Measurements from ENCODE around the gene LTBP1. TPM values are rescaled to one million over a fixed set of nuclear protein-coding genes. Genes with fewer than 3 reads are reported as not detected.

The LTBP1 gene
- total RNA-seq, 1 experiment from 2014 or later: 28.5 TPM

DNA sequence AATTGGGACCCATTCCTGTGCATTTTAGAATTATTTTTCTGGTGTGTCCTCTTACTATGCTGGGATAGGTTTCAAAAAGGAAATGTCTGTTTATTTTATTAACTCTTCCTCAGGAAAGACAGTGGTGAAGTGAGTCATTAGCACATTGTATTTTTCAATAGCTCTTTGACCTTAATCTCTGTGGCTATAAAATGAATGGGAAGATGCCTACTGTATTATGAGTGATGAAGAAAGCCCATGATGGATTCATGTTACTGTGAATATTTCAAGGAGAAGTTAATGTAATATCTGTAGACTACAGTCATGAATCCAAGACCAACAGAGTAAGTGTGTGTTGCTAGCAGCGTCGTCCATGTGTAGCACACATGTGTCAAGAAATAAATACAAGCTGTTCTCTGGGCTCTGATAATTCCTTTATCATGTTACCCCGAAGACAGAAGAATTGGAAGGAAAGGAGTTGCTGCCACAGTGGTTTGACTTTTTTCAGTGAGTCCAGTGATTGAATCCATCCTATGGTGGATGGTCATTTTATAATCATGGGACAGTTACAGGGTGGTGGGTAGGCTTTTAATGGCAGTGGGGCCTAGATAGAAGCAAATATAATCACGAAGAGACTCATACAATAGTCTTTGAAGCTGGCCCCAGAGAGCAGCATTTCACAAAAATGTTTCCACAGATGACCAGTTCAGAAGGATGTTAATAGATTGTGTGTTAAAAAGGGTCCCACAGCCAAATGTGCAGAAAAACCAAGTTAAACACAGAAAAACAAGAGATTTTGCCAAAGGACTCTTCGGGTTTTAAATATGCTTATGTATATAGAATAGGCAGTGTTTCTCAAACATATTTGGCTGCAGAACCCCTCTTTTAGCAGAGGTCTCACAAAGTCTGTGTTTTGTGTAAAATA lies 290.0 kb downstream of the LTBP1 start:
- H3K4ac ChIP-seq (ENCODE audit: low read depth, low read length): no peak overlapping the region
- no peak overlapping the region for H2BK20ac ChIP-seq (ENCODE audit: low read depth, low read length, poor library complexity, severe bottlenecking)
- Mint-ChIP-seq H3K9me3 (no peaks in the 10 kb centered on the region), H3K27me3 (ENCODE audit: low read depth) (no peaks in the 10 kb centered on the region), H3K36me3 (ENCODE audit: insufficient read depth in 1 of 3, low read depth in 3 of 3) (peaks cover 0 to 4% (median 0%) of the 10 kb centered on the region in 3 experiments; a peak in 2 of 7 replicates), H3K27ac (no peak overlapping the region), H3K4me1 (no peaks in the 10 kb centered on the region), H3K4me3 (no peak overlapping the region)
- H3K27me3 ChIP-seq (ENCODE audit: insufficient read depth, low read length): no peaks in the 10 kb centered on the region
- H3K23me2 ChIP-seq (ENCODE audit: insufficient read length, low read depth, low read length, poor library complexity, severe bottlenecking): no peaks in the 10 kb centered on the region
- no peak overlapping the region for H2BK120ac ChIP-seq (ENCODE audit: low read depth, low read length, poor library complexity, severe bottlenecking)
- H3K23ac ChIP-seq (ENCODE audit: insufficient read length, low read depth, low read length): no peak overlapping the region
- no peaks in the 10 kb centered on the region for H3K4me1 ChIP-seq (ENCODE audit: insufficient read depth, low read length)
- TF ChIP-seq, protein P1, sequence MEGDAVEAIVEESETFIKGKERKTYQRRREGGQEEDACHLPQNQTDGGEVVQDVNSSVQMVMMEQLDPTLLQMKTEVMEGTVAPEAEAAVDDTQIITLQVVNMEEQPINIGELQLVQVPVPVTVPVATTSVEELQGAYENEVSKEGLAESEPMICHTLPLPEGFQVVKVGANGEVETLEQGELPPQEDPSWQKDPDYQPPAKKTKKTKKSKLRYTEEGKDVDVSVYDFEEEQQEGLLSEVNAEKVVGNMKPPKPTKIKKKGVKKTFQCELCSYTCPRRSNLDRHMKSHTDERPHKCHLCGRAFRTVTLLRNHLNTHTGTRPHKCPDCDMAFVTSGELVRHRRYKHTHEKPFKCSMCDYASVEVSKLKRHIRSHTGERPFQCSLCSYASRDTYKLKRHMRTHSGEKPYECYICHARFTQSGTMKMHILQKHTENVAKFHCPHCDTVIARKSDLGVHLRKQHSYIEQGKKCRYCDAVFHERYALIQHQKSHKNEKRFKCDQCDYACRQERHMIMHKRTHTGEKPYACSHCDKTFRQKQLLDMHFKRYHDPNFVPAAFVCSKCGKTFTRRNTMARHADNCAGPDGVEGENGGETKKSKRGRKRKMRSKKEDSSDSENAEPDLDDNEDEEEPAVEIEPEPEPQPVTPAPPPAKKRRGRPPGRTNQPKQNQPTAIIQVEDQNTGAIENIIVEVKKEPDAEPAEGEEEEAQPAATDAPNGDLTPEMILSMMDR (conservative IDR thresholded peaks at IDR 0.05): no peak
- H4K20me1 ChIP-seq (ENCODE audit: control insufficient read depth, insufficient read depth, insufficient read length): no peaks in the 10 kb centered on the region
- no peak overlapping the region for H2AFZ ChIP-seq (ENCODE audit: low read length)
- no peak overlapping the region for H2BK12ac ChIP-seq (ENCODE audit: insufficient read length, low read depth, low read length)
- H4K5ac ChIP-seq (ENCODE audit: insufficient read length, low read depth, low read length): no peak overlapping the region
- H3K18ac ChIP-seq (ENCODE audit: insufficient read length, low read depth, low read length): no peak overlapping the region
- no peak overlapping the region for H3K14ac ChIP-seq (ENCODE audit: insufficient read depth, low read length)
- H3K56ac ChIP-seq (ENCODE audit: insufficient read length, low read depth, low read length): no peak overlapping the region
- H3K27ac ChIP-seq (ENCODE audit: insufficient read length, low read depth, low read length): no peak overlapping the region
- no peak overlapping the region for H3T11ph ChIP-seq (ENCODE audit: low read length)
- DNase-seq: no peak
- H3K79me1 ChIP-seq (ENCODE audit: insufficient read depth, low read depth, low read length, poor library complexity, severe bottlenecking): no peaks in the 10 kb centered on the region
- no CpG with 5 or more reads among the region's 5 CpGs for WGBS (ENCODE audit: extremely low coverage, insufficient read length, low lambda C conversion rate)
- H3K4me2 ChIP-seq (ENCODE audit: insufficient read depth, insufficient read length, low read length): no peak overlapping the region
- H4K8ac ChIP-seq (replicated peaks; ENCODE audit: insufficient read length, low read depth, low read length): no peak overlapping the region
- no peak overlapping the region for H4K91ac ChIP-seq (ENCODE audit: insufficient read length, low read depth, low read length)
- no peak overlapping the region for H2AK5ac ChIP-seq (ENCODE audit: insufficient read length, low read length)
- H3K9me3 ChIP-seq (ENCODE audit: control insufficient read depth, low read depth, low read length): no peaks in the 10 kb centered on the region
- no peaks in the 10 kb centered on the region for H3K79me2 ChIP-seq (ENCODE audit: insufficient read depth, low read length)
- no peak overlapping the region for H2BK15ac ChIP-seq (ENCODE audit: low read depth, low read length)
- no peak overlapping the region for H3K9ac ChIP-seq (ENCODE audit: extremely low read depth, insufficient read length, low read length)
- no peak overlapping the region for H2BK5ac ChIP-seq (ENCODE audit: insufficient read length, low read length)
